NCI-H446 (cell line): ENCODE results near the gene ASTN2.
A peak's percentile ranks its signal among the peaks of the same experiment; 100 is the strongest.

Experiments used
- DNase-seq, 2 experiments: peaks; one replicate each; lab custom pipeline; 2025; lab: John Stamatoyannopoulos, UW

Gene ASTN2

DNA sequence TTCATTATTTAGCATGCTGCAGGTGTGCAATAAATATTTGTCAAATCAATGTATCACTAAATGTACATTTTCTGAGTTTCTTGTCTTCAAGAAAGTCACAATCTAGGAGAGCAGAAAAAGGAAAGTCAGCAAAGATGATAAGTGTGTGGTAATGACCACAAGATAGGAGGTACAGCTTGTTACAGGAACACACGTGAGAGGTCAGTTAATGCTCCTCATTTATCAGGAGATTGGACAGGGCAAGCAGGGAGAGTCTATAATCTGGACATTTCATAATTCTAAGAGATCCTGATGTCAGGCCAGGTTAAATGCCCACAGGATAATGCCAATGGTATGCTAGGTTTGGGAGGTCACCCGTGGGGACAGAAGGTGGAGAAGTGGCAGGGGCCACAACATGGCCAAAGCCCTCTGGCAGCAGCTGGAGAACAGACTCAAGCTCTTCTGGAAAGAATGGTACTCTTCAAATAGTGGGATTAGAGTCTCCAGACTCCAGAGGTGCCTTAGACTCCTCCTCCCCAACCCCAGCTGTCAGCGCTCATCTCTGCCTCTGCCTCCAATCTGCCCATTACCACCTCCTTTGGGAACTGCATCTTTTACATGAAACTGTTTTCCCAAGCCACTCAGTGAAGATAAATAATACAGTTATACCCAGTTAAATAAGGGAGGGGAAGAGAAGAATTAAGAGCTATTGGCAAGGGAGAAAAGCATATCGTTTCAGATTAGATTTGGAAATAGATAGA is 114.3 kb downstream of the ASTN2 start:
- no peak for DNase-seq

DNA sequence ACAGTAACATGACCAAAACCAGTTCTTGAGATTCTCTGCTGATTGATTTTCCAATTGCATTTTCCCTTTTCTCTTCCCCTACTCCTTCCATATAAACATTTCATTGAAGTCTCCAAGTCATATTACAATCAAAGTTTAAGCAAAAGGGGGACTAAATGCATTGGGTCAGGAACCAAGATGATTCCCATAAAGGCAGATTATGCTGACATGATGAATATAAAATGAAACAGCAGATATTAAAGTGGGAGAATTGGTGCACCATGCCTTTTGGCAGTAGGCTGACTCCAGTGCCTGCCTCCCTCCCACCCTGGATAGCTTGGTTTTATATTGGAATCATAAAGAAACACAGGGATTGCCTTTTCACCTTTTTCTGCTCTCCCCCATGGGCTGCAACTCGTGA is 118.4 kb downstream of the ASTN2 start:
- DNase-seq: no peak

DNA sequence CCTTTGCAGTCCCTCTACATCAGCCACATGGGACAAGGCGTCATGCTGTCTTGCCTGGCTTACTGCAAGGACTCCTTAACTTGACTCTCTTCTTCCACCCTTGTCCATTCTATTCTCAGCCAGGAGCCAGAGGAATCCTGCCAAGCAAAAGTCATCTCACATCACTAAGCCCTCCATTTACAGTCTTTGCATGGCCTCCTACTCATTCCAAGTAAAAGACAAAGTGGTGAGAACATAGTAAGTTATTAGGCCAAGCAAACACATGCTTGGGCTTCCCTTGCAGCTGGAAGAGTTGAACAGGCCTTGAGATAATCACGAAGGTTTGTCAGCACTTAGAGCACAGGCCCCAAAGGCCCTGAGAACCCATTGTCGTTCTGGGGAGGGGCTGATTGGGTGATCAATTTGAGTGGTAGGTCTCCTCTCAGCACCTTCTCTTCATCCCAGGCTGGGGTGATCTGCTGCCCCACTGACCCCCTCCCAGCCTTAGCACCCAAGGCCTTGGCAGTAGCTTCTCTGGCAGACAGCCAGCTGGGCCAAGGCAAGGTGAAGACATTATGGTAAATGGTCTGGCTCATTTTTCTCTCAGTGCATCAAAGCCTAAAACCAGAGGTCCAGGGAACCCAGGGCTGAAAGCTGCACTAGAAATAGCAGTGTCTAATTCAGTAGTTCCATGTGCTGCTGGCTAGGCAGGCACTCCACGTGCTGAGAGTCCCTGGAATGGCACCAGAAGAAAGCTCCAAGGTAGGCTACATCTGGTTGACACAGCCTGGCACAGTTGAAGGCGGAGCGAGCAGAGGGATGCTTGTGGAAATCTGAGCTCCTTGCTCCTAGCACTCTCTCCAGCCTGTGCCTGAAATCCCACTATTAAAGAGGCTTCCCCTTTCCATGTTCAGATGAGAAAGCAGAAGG is 121.4 kb downstream of the ASTN2 start:
- DNase-seq: peak; percentile 22 to 50

DNA sequence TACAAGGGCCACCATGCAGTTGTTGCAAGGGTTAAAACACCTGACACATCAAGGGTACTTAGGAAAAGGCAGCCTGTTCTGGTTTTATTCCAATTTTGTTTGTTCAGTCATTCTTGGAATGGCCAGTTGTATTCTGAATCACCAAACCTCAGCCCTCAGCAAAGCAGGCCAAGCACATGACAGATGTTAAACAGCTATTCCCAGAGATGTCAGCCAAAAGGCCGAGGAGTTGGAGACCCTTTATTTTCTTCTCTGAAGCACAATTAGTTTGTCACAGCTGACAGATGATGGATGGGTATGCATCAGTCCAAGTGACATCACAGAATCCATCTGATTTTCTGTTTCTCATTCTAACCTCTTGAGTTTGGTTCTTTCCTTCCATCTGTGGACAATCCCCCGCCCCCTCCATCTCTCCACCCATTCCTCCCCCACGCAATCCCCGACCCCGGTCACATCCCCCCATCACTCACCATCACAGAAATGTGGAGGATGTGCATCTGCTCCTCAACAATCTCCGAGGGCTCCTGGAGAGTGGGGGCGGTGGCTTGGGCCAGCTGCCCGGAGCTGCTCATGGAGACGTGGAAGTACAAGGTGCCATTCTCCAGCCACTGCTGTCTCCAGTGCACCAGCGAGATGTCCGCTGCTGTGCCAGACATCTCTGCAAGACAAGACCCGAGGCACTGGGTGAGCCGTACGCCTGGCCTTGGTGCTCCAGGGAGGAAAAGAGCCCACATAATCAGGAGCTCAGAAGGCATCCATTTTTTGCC is 123.8 kb downstream of the ASTN2 start:
- peak; percentile 39 to 81 for DNase-seq

DNA sequence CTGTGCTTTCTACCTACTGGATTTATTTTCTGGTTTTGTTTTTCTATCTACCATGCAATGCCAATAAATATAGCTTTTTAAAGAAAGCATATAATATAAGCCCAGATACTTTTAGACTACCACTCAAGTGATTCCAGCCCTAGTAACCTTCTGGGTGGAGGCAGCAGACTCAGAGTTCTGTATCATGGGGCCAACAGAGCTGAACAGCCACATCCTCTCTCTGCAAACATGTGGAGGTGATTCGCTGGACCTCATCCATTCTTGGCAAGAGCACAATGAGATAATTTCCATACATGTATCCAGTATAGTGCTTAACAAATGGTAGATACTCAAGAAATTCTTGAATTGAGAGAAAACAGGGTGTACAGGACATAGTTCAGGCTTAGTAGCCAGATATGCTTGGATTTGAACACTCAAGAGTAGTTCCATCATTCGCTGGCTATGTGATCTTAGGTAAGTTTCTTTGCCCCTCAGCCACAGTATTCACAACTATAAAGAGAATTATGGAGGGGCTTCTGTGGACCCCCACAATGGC is 124.5 kb downstream of the ASTN2 start:
- DNase-seq: no peak

DNA sequence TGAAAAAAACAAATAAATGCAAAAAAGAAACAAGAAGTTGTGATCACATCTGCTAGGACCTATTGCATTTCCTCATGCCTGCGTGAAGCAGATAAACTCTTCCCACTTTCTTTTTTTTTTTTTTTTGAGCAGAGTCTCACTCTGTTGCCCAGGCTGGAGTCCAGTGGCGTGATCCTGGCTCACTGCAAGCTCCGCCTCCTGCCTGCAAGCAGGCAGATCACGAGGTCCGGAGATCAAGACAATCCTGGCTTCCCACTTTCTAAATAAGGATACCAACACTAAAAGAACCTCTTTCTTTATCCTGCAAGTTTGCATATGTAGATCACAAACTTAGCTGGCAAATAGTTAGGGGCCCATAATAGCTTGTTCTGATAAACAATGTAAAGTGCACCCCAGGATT is 128.6 kb downstream of the ASTN2 start:
- DNase-seq: no peak

DNA sequence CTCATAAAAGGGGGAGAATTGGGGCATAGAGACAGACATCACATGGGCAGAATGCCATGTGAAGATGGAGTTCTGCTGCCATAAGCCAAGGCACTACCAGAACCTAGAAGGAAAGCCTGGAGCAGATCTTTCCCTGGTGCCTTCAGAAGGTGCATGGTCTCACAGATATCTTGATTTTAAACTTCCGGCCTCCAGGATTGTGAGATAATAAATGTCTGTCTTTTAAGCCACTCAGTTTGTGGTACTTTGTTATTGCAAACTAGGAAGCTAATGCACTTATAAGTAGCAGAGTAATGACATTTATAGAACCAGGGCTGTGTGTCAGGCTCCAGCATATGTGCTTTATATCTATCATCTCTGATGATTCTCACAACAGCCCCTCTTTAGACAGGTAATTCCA is 130.4 kb downstream of the ASTN2 start:
- DNase-seq: no peak

DNA sequence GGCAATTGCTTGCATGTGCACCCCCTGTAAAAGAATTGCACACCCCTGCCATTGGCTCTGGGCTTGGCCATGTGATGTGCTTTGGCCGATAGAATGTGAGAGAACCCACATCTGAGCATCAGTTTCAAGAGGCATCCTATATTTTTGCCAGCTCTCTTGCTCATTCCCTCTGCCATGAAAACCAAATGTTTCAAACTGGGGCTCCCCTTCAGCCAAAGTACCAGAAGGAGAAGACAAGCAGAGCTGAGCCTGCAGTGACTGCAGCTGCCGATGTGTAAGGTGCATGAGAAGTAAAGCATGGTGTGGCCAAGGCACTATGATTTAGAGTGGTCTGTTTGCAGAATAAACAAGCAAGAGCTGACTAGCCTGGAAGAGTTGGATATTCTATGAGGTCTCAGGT is 132.3 kb downstream of the ASTN2 start:
- no peak for DNase-seq

DNA sequence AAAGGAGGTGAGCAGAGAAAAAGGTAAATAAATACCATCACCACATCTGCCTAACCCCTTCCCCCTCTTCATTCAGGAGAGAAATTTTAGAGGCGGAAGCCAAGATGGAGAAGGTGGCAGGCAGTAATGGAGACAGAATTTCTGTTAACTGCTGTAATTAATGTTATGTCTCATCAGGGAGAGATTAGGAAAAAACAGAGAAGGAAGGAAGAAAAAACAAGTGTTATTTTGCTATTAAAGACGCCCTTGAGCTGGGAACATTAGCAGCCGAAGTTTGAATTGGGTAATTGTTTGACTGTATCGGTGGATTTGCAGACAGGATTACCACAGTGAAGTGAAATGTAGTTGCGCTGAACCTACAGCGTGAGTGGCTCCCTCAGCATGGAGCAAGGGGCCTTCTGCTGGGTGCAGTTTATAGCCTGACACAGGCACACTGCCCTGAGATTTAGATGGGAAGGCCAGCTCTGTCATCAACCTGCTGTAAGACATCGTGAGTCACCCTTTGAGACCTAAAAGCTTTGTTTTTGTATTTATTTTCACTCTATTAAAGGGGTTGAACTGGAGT is 136.3 kb downstream of the ASTN2 start:
- DNase-seq: peak in 1 of 2 experiments; percentile 4

DNA sequence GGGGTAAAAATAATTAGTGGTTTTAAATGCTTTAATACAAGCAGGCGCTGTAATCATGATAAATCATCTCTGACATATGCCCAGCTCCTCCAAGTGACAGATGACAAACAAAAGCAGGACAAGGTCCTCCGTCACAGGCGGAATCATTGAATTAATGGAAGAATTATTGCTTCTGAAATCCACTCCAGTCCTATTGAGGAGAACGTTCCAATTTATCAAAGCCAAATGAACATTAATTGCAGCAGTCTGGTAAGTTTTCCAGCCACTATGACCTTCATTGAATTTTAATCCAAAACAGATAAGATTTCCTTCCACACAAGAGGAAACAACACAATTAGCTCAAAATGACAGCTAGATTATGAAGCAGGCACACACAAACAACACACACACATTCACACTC is 136.8 kb downstream of the ASTN2 start:
- peak; percentile 33 to 40 for DNase-seq

DNA sequence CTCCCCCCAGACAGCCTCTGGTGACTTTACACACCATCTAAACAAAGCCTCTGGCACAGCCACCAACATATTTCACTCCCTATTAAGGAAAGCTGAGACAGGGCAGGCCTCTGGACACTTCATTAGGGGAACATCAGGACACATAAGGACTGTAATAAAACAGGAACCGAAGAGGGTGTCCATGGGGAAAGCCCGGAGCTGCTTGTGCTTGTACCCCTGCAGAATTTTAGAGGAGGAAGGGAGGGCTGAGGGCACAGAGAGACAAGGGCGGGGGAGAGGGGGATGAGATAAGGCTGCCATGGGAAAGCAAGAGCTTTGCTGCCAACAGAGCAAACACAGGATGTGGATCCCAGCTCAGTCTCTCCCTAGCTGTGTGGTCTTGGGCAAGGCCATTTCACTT is 138.4 kb downstream of the ASTN2 start:
- DNase-seq: no peak

DNA sequence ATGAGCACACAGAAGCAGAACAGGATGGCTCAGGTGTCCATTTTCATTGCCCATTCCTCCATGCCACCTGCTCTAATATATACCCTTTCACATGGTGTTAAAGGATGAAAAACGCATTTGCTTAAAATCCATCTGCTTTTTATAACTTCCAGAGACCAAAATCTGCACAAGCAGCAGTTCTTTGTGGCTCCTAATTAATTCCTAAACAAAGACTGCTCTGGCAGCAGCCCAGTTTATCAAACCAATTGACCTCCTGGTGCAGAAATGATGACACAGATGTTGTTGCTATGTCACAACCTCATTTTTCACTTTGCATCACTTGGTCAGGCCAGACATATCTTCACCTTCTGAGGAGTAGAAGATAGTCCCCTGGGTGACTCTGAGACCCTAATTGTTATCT is 141.2 kb downstream of the ASTN2 start:
- DNase-seq: peak in 1 of 2 experiments; percentile 4

DNA sequence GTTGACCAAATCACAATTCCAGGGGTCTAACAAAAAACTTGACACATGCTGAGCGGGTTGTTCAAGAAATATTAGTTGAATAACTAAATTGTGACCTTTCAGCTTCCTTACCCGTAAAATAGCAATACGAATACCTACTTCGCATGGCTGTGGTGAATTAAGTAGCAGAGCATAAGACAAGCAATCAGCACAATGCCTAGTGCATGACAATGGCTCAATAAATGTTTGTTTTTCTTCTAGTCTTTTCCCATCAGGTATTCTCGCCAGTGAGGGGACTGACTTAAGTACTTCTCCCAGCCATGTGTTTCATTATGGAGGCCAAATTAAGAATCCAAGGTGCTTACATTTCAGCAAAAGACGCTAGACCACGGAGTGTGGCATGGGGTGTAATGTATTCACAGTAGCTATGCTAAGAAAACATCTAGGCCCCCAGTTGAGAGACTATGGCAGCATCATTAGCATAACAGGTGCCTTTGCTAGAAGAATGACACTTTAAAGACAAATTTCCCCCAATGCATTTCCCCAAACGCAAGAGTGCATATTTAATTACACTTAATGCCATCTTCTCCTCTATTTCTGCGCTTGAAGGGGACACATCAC is 145.9 kb downstream of the ASTN2 start:
- no peak for DNase-seq

DNA sequence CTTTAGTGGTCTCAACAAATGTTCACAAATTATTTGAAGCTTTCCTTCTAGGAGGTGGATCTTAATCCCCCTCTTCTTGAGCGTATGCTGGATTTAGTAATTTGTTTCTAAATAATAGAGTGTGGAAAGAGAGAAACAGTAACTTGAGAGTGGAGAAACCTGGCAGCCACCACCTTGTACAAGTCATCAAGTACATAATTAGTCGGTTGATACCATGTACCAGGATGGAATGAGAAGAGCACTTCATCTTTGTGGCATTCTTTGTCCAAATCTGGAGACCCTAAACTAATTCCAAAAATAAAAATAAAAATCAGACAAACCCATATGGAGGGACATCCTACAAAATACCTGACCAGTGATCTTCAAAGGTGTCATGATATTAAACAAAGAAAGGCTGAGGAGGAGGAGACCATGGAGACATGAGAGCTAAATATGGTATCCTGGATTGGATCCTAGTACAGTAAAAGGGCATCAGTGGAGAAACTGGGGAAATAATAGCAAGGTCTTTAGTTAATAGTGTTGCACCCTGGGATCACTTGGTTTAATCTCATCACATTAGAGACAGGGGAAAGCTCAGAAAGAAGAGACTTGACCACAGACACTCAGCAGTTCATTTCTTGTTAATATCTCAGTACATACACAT is 147.9 kb downstream of the ASTN2 start:
- no peak for DNase-seq

DNA sequence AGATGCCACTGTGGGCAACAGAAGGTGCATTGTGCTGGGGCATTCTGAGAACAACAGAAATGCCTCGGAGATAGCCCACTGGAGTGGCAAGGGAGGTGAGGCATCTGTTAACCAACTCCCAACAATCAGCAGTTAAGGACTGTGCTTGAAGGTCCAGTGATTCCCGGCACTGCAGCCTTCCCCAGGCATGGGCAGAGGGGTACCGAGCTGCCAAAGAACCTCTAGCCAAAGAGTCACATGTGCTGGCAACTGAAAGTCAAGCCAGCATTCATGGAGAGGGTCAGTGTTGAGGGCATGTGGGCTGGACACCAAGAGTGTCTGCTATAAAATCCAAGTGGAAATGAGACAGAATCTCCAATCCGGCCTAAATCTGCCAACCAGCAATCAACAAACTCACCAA is 149.6 kb downstream of the ASTN2 start:
- DNase-seq: no peak

DNA sequence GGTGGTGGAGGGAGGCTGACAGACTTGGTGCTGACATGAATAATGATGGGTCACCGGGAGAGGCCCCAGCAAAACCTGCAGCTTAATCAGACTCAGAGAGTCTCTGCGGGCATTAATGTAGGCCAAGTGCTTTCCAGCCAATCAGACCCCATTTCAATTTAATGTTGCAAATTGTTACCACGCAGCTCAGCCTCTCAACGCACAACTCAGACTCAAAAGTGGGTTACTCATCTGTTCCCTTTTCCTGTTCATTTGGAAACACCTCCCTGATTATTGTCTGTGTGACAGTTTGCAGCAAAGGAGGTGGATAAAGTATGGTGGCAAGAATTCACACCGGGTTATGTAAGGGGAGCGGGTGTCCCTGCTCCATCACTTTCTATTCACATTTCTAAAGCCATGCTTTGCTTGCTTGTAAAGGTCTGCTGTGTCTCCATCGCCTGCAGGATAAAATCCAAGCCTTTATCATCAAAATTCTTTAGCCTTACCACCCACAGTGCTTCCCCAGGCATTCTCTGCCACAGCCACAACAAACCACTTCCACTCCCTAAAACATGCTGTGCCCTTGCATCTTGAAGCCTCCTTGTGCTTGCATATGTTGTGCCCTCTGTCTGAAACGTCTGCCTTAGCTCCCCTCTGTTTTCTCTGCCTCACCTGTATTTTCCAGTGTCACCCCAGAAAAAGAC is 156.5 kb downstream of the ASTN2 start:
- DNase-seq: no peak

DNA sequence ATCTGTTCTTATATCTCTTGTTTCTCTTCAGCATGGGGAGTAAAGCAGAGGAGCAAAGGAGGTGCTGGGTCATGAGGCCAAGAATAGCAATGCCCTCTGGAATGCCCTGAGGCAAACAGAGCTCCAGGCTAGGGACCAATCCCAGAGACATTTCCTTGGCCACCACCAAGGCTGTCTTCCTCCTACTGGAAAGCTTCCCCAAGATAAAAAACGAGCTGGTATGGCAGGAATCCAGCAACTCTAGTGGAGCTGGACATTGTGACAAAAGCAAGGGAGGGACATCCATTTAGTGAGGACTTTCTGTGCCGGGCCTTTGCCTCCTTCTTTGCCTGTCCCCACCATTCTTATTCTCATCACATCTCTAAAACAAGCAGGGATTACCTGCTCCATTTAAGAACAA is 161.6 kb downstream of the ASTN2 start:
- DNase-seq: no peak

DNA sequence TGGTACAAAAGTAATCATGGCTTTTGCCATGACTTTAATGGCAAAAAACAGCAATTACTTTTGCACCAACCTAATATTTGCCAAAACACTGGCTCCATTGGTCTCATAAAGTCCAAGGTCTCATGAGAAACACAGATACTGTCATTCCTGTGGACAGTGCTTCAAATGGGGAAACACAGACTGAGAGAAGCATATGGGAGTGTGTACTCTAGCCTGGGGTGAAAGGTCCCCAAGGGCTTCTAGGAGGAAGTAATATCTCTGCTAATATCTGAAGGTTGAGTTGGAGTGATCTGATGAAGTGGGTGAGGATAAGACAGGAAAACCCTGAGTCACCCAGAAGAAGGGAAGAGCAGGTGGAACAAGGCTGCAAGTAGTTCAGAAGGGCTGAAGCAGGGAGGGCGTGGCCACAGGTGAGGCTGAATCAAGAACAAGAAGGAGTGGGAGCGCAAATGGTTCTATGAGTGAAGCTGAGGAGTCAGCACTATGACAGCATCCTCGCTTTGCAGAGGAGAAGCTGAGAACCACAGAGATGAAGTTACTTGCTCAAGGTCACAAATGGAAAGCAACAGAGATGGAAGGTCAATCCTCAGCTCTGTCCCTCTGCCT is 164.1 kb downstream of the ASTN2 start:
- DNase-seq: no peak

DNA sequence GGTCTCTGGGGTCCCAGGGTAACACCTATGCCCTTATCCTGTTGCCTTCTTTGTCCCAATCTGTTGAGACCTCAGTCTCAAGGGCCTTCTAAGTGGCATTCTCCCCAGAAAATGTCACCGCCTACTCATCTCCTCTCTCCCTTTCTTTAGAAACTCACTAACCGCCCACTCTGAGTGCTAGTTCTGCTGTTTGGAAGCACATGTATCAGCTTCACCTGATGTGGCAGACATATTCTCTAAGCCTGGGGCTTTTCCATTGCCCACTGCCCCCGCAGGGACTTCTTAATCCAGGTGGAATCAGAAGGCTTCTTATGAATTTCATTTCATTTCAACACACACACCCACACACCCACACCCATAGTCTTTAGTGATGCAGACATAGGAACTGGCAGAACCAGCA is 165.1 kb downstream of the ASTN2 start:
- DNase-seq: no peak

DNA sequence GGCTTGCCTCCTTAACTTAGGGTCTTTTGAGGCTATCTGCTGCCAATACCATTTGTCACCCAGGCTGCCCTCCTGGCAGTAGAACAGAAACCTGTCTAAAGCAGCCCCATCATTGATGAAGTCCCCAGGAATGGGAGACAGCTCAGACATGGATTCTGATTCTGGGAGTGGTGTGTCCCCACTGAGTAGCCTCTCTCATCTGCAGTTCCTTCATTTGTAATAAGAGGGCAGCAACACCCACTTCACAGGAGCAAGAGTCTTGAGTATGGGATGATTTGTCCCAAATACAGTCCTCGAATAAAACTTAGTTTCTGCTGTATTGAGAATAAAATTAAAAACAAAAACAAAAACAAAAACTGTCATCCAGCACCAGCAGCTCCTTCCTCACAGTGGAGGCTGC is 167.6 kb downstream of the ASTN2 start:
- peak; percentile 9 to 63 for DNase-seq
